ENCODE results near the gene RHOT2.
"Not testable (repeated sequence)": the region's sequence is repeated elsewhere in the genome, so short reads cannot be mapped to it uniquely, and the experiment has no call there.

RHOT2 gene

DNA sequence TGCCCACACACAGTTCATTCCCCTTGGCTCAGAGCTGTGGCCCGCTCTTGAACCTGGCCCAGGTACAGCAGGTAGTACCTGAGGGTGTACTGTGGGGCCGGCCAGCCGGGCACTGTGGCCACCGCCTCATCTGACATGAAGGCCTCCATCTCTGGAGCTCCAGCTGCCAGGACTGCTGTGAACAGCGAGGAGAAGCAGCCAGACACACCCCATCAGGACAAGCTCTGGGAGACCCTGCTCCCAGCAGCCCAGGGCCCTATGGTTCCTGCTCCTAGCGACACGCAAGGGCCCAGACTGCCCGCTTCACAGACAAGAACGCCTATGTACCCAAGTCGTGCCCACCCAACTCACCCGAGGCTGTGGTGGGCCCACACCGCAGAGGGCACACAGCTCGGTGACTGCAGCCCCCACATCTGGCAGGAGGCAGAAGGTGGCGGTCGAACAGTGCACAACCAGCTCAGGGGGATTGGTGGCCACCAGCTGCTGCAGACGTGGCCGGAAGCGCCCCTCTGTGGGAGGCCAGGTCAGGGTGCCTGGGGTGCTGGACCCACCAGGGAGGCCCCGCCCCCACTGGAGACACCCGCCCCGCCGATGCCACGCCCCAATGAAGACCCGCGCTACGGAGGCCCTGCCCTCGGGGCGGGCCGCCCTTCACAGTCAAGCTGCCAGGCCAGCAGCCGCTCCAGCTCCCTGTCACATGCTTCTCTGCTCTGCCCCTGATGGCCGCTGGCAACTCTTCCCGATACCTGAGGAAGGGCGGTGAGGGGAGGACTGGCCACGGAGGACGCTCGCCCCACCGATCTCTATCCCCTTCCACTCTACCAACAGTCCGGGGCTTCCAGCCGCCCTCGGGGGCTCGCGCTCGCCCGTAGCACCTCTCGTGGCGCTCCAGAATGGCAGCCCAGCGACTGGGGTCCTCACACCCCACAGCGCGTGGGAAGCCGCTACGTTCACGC, 11.2 kb downstream of the RHOT2 start:
- in situ Hi-C loops (cut with HindIII; ENCODE audit: low sequenced_read_pairs) = no loop called here

GRCh38 chr16:679814-680624, 12.1 kb downstream of the RHOT2 start, which contains the start of gene STUB1:
STUB1 (plus strand) TSS chr16:680410; CDS start chr16:680526, 116 bp downstream.
- in situ Hi-C loops (cut with HindIII; ENCODE audit: low sequenced_read_pairs) = no loop called here

DNA sequence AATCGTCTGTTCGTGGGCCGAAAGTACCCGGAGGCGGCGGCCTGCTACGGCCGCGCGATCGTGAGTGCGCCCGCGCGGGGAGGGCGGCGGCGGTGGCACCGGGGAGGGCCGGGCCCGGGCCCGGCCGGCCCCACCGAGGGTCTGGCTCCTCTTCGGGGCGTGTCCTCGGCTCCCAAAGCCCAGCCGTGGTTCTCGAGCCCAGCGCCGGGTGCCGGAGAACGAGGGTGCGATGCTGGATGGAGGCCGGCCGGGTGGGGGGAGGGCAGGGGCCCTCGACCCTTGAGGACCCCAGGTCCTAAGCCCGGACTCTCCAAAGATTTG, 12.7 kb downstream of the RHOT2 start:
- in situ Hi-C loops (cut with HindIII; ENCODE audit: low sequenced_read_pairs) = no loop called here

DNA sequence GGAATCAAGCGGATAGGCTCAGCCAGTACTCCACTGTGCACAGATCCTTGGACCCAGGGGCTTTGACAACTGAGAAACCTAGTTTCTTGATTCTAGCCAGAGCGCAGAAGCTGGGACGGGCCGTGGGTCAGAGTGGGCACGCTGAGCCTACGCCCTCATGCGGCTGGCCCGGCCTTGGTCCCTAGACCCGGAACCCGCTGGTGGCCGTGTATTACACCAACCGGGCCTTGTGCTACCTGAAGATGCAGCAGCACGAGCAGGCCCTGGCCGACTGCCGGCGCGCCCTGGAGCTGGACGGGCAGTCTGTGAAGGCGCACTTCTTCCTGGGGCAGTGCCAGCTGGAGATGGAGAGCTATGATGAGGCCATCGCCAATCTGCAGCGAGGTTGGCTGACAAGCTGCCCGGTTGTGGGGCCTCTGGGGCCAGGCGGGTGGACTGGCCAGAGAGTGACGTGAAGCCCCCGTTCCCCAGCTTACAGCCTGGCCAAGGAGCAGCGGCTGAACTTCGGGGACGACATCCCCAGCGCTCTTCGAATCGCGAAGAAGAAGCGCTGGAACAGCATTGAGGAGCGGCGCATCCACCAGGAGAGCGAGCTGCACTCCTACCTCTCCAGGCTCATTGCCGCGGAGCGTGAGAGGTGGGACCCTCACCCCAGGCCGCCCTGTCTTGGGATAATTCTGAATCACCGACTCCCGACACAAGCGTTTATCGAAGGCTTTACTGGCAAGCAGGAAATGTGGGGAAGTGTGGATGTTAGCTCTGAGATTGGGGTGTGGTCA, 13.2 kb downstream of the RHOT2 start:
- in situ Hi-C loops (cut with HindIII; ENCODE audit: low sequenced_read_pairs) = no loop called here

DNA sequence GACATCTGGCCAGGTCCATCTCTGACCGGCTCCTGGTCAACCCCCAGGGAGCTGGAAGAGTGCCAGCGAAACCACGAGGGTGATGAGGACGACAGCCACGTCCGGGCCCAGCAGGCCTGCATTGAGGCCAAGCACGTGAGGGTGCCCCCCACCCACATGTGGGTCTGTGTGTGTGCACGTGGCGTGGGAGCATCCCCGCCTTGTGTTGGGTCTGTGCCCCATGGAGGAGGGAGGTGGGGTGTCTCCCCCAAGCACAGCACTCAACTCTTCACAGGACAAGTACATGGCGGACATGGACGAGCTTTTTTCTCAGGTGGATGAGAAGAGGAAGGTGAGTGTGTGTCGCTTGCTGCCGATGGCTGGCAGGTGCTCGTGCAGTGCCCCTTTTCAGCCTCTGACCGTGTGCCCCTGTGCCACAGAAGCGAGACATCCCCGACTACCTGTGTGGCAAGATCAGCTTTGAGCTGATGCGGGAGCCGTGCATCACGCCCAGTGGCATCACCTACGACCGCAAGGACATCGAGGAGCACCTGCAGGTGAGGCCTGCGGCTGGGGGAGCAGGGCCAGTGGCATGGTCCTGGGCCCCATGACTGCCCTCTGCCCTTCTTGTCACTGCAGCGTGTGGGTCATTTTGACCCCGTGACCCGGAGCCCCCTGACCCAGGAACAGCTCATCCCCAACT, 14.0 kb downstream of the RHOT2 start:
- in situ Hi-C loops (cut with HindIII; ENCODE audit: low sequenced_read_pairs) = no loop called here

DNA sequence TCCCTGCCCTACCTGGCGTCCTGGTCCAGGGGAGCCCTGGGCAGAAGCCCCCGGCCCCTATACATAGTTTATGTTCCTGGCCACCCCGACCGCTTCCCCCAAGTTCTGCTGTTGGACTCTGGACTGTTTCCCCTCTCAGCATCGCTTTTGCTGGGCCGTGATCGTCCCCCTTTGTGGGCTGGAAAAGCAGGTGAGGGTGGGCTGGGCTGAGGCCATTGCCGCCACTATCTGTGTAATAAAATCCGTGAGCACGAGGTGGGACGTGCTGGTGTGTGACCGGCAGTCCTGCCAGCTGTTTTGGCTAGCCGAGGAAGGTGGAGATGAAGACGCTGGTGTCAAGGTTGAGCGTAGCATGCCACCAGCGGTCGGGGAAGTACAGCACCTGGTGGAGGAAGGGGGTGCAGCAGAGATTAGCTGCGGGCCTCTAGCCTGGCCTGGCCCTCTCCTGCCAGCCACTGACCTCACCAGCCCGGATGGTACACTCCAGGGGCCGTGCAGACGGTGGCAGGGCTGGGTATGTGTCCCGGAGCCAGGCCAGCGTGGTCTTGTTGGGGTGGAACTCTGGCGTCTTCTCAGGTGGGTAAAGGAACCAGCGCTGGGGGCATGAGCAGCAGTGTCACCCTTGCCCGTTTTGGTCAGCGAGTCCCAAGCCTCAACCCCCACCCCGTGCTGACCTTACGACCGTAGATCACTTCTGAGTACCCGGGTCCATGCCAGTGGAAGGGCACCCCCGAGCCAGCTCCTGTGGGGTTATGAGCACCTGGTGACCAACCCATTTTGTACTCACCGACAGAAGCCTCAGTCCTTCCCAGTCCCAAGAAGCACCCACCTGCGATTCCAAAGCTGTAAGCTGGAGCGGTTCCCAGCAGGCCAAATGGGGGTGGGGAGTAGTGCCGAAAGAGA, 14.8 kb downstream of the RHOT2 start:
- in situ Hi-C loops (cut with HindIII; ENCODE audit: low sequenced_read_pairs) = no loop called here

GRCh38 chr16:683396-684070, 15.6 kb downstream of the RHOT2 start:
- in situ Hi-C loops (cut with HindIII; ENCODE audit: low sequenced_read_pairs) = no loop called here

DNA sequence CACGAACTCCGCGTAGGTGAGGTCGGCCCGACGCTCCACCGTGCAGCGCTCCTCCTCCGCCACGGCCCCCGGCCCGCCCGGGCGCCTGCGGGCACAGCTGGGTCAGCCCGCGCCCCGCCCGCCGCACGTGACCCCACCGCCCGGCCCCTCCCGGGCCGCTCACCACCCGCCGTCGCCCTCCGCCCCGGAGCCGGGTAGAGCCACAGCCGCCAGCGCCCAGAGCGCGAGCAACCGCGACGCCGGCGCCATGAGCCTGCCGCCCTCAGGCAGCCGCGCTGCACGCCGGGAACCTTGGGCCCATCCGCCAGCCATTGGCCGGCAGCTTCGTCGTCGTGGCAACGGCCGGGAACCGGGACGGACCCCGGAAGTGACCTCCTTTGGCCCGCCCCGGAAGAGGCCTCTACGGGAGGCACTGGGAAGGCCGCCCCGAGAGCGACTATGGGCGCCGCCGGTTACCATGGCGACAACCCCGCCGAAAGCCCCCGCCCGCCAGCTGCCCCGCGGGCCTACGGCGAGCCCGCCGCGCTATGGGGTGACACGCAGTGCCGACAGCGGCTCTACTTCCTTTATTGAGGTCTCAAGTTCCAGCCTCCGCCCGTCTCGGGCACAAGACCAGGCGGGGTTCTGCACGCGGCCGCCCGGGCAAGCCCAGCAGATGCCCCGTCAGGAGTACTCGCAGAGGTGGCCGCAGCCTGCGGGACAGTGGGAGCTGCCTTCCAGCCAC, 16.3 kb downstream of the RHOT2 start, which contains the start of gene JMJD8:
JMJD8 (minus strand) TSS at position 264 of the 724 bp plus-strand sequence; CDS start at position 249, 15 bp downstream.
- in situ Hi-C loops (cut with HindIII; ENCODE audit: low sequenced_read_pairs) = no loop called here

DNA sequence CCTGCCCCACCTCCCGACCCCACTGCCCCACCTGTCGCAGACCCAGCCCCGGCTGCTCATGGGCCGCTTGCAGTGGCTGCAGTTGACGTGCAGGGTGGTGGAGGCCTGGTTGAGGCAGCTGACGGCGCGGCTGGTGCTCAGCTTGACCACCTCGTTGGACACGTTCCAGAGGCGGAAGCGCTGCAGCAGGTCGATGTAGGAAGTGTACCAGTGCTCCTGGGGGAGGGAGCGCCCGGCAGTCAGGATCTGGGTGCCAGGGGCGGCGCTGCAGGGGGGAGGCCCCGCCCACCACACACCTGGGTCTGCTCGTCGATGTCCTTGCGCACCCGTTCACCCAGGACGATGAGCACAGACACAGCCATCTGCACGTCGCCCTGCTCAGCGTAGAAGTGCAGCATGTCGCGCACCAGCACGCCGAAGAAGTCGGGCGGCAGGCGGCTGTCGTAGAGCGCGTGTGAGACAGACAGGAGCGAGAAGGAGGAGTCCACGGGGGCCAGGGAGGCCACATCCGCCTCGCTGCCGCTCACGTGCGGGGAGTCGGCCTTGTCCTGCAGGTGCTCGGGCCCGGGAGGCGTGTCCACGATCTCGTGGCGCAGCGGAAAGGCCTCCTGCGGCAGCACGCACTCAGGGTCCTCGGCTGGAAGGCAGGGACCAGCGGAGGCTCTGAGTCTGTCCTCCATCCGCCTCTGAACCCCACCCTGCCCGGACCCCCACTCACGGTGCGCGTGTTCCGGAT, 17.2 kb downstream of the RHOT2 start:
- in situ Hi-C loops (cut with HindIII; ENCODE audit: low sequenced_read_pairs) = no loop called here

GRCh38 chr16:685967-686366, 18.0 kb downstream of the RHOT2 start:
- in situ Hi-C loops (cut with HindIII; ENCODE audit: low sequenced_read_pairs) = no loop called here

DNA sequence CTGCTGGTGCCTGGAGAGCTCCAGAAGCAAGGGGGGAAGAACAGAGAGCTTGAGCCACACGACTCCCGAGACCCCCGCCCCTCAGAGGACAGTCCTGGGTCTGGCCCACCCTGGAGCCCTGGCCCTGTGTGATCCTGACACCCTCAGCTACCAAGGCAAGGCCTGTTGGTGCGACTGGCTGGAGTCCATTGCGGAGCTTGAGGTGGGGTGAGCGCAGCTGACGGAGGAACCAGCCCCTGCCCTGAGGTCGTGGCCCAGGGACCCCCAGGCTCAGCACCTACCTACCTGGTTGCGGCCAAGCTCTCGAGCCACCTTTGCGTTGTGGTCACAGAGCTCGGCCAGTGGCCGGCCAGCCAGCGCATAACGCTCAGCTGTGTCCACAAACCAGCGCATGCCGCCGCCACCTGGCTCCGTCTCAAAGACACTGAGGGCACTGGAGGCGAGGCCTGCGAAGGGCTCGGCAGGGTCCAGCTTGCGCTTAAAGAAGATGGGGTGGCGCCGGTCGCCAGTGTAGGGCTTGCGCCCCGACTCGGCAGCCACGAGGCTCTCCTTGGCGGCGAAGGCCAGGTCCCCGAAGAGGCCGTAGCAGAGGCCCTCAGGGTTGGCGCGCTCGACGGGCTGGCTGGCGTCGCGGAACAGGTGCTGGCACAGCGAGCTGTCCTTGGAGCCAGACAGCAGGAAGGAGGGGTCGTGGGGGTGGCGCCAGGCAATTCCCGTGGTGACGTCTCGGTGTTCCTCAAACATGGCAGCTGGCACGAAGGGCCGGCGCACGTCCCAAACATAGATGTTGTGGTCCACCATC, 18.7 kb downstream of the RHOT2 start:
- in situ Hi-C loops (cut with HindIII; ENCODE audit: low sequenced_read_pairs) = no loop called here

- in situ Hi-C loops (cut with HindIII; ENCODE audit: low sequenced_read_pairs) = no loop called here
Observed at GRCh38 chr16:687499-687898, 19.6 kb downstream of the RHOT2 start.

- in situ Hi-C loops (cut with HindIII; ENCODE audit: low sequenced_read_pairs) = no loop called here
Observed at GRCh38 chr16:689175-689897, 21.4 kb downstream of the RHOT2 start.

DNA sequence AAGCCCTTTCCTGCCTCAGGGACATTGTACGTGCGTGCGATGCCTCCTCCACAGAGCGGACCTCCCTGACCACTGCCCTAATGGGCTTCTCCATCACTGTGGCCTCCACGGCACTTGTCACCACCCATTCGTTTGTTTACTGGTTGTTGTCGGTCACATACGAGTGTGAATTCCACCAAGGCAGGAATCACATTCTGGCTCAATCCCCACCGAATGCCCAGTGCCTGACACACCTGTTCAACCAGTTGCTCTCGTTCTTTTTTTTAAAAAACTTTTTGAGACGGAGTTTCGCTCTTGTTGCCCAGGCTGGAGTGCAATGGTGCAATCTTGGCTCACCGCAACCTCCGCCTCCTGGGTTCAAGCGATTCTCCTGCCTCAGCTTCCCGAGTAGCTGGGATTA, 23.3 kb downstream of the RHOT2 start:
- in situ Hi-C loops (cut with HindIII; ENCODE audit: low sequenced_read_pairs) = not testable (repeated sequence)

DNA sequence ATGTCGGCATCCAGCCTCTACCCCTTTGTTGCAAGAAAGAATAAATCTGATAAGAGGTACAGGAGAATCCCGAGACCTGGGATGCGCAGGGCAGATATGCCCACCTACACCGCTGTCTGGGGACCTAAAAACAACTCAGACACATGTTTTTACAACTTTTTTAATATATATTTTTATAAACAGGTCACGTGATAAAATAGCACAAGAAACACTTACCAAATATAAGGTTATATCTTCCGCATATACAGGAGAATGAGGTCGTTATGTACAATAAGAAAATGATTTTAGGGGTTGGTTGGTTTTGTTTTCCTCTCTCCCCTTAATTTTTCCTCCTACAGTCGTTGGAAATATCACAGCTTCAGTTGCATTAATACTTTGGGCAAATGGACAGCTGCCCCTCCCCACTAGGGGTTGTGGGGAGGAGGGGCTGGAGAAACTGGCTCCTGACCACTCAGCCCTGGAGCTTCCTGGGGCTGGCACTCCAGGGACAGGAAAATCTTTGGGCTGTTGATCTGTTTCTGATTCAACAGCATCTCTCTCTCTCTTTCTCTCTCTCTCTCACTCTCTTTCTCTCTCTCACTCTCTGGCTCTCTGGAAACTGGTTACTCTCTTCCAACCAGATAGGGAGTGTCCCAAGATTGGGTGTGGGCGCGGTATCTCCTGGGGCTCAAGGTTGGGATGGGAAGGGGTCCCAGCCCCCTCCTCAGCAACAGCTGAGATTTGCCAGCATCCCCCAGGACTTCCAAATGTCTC, 24.6 kb downstream of the RHOT2 start:
- in situ Hi-C loops (cut with HindIII; ENCODE audit: low sequenced_read_pairs) = no loop called here

Measured in endothelial cell of hepatic sinusoid (primary cell).